HFFc6 (cell line): ENCODE results near the gene FAS. TPM values are rescaled to one million over a fixed set of nuclear protein-coding genes. Genes with fewer than 3 reads are reported as not detected.

Experiments
- DNase-seq: peaks from one replicate; pipeline ENCODE4 v3.0.0-alpha.2; 2018
- H3K27ac Mint-ChIP-seq: 2 replicates; pipeline ENCODE4 v1.8.0; 2020; ENCODE audit warnings: mild to moderate bottlenecking, mixed read lengths
- H3K27me3 Mint-ChIP-seq: 2 replicates; pipeline ENCODE4 v1.8.0; 2021; ENCODE audit warnings: mild to moderate bottlenecking, moderate library complexity, mixed read lengths; ENCODE audit not compliant: insufficient read depth
- H3K36me3 Mint-ChIP-seq: 2 replicates; pipeline ENCODE4 v1.8.0; 2021; ENCODE audit warnings: low read depth, mixed read lengths
- H3K4me1 Mint-ChIP-seq: 2 replicates; pipeline ENCODE4 v1.8.0; 2020; ENCODE audit warnings: low read depth, mixed read lengths
- H3K4me3 Mint-ChIP-seq: 2 replicates; pipeline ENCODE4 v1.8.0; 2020; ENCODE audit warnings: mild to moderate bottlenecking, moderate library complexity, mixed read lengths
- H3K9me3 Mint-ChIP-seq: 2 replicates; pipeline ENCODE4 v1.8.0; 2020; ENCODE audit warnings: mild to moderate bottlenecking, mixed read lengths
- total RNA-seq, 6 experiments: library from RNA; stranded (reverse); fragmentation: NEBNext Ultra II Directional; extraction: Animal tissue kit (Norgen Biotek cat#: 25700); gene quantifications; 2 replicates in 1 of 6; 3 replicates in 5 of 6; pipeline ENCODE4 v1.2.3, GENCODE V29; 2021
- TF ChIP-seq, protein P1 (sequence below): fragments of 200-600 bp; sonication (generic); IDR thresholded peaks from 2 replicates; pipeline ENCODE4 v1.5.0; 2021; ENCODE audit warnings: antibody characterized with exemption, mild to moderate bottlenecking

FAS gene
- total RNA-seq, 6 experiments from 2014 or later, result 52.9 to 62.9 (median 57.5) TPM

GRCh38 chr10:89025453-89025852, 34.9 kb downstream of the FAS start:
- Mint-ChIP-seq H3K27me3 (no peaks in the 10 kb centered on the region; the same call in 1 of the 2 replicates), H3K4me1 (peaks cover 40% of the 10 kb centered on the region), H3K36me3 (peaks cover 33% of the 10 kb centered on the region), H3K4me3 (no peak overlapping the region), H3K9me3 (no peaks in the 10 kb centered on the region), H3K27ac (no peak overlapping the region)
- TF ChIP-seq, protein P1, sequence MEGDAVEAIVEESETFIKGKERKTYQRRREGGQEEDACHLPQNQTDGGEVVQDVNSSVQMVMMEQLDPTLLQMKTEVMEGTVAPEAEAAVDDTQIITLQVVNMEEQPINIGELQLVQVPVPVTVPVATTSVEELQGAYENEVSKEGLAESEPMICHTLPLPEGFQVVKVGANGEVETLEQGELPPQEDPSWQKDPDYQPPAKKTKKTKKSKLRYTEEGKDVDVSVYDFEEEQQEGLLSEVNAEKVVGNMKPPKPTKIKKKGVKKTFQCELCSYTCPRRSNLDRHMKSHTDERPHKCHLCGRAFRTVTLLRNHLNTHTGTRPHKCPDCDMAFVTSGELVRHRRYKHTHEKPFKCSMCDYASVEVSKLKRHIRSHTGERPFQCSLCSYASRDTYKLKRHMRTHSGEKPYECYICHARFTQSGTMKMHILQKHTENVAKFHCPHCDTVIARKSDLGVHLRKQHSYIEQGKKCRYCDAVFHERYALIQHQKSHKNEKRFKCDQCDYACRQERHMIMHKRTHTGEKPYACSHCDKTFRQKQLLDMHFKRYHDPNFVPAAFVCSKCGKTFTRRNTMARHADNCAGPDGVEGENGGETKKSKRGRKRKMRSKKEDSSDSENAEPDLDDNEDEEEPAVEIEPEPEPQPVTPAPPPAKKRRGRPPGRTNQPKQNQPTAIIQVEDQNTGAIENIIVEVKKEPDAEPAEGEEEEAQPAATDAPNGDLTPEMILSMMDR, result no peak
- no peak for DNase-seq

- H3K27me3 Mint-ChIP-seq, result no peaks in the 10 kb centered on the region
- TF ChIP-seq, protein P1, result no peak
- H3K36me3 Mint-ChIP-seq, result peaks cover 9% of the 10 kb centered on the region
- H3K27ac Mint-ChIP-seq, result no peak overlapping the region; the same call in 1 of the 2 replicates
- H3K4me1 Mint-ChIP-seq, result peaks cover 35% of the 10 kb centered on the region
- no peaks in the 10 kb centered on the region for H3K9me3 Mint-ChIP-seq
- H3K4me3 Mint-ChIP-seq, result no peak overlapping the region
- no peak for DNase-seq
These were observed 38.6 kb downstream of the FAS start for GRCh38 chr10:89029181-89029580.

- H3K36me3 Mint-ChIP-seq, result 0 out of 2 replicates have a peak, but pooled peaks cover 3% of the 10 kb centered on the region
- peak; percentile 71 for DNase-seq
- no peaks in the 10 kb centered on the region for H3K9me3 Mint-ChIP-seq
- TF ChIP-seq, protein P1, result peak; percentile 99
- peaks cover 35% of the 10 kb centered on the region for H3K4me1 Mint-ChIP-seq
- H3K4me3 Mint-ChIP-seq, result 0 out of 2 replicates have a peak overlapping the region, but pooled peaks have one; percentile 26
- no peaks in the 10 kb centered on the region for H3K27me3 Mint-ChIP-seq
- H3K27ac Mint-ChIP-seq, result no peak overlapping the region
These were observed 39.3 kb downstream of the FAS start for GRCh38 chr10:89029785-89030437.

GRCh38 chr10:89030791-89031190, 40.2 kb downstream of the FAS start:
- no peak overlapping the region for H3K27ac Mint-ChIP-seq
- TF ChIP-seq, protein P1, result no peak
- peaks cover 35% of the 10 kb centered on the region for H3K4me1 Mint-ChIP-seq
- no peaks in the 10 kb centered on the region for H3K27me3 Mint-ChIP-seq
- no peak for DNase-seq
- H3K9me3 Mint-ChIP-seq, result no peaks in the 10 kb centered on the region
- no peak overlapping the region for H3K4me3 Mint-ChIP-seq
- H3K36me3 Mint-ChIP-seq, result no peaks in the 10 kb centered on the region

- peak overlapping the region; percentile 76 for H3K4me3 Mint-ChIP-seq
- no peaks in the 10 kb centered on the region for H3K27me3 Mint-ChIP-seq
- peaks cover 35% of the 10 kb centered on the region for H3K4me1 Mint-ChIP-seq
- H3K27ac Mint-ChIP-seq, result peak overlapping the region; percentile 67
- peak; percentile 53 for DNase-seq
- H3K36me3 Mint-ChIP-seq, result no peaks in the 10 kb centered on the region
- no peaks in the 10 kb centered on the region for H3K9me3 Mint-ChIP-seq
- TF ChIP-seq, protein P1, result no peak; the same call in 1 of the 2 replicates
These were observed 41.7 kb downstream of the FAS start for GRCh38 chr10:89032141-89032891.
